ENCODE results near the gene TGIF2.

TGIF2 gene

GRCh38 chr20:36574366-36575135 is 1.2 kb downstream of the TGIF2 start:
- TF ChIP-seq FOXK2 (IDR thresholded peaks at IDR 0.05) = no peak
- no peak for TF ChIP-seq BHLHE40 (IDR thresholded peaks at IDR 0.05; ENCODE audit: borderline replicate concordance)
- no peak for TF ChIP-seq SUZ12 (IDR thresholded peaks at IDR 0.05)
- no peak for TF ChIP-seq HDGF (IDR thresholded peaks at IDR 0.05; ENCODE audit: borderline replicate concordance)
- TF ChIP-seq ARNT (IDR thresholded peaks at IDR 0.05) = no peak
- TF ChIP-seq CTBP1 (IDR thresholded peaks at IDR 0.05; ENCODE audit: borderline replicate concordance) = 0 out of 2 replicates have a peak, but pooled peaks have one; percentile 12
- TF ChIP-seq ELF4 (IDR thresholded peaks at IDR 0.05) = no peak
- no peak for TF ChIP-seq PKNOX1 (IDR thresholded peaks at IDR 0.05)
- no peak for TF ChIP-seq ZNF384 (IDR thresholded peaks at IDR 0.05)
- peak; percentile 91 for TF ChIP-seq L3MBTL2 (conservative IDR thresholded peaks at IDR 0.05)
- TF ChIP-seq TARDBP (IDR thresholded peaks at IDR 0.05) = peak; percentile 47; the same call in 1 of the 2 replicates
- no peak for TF ChIP-seq SP1 (IDR thresholded peaks at IDR 0.05)
- POLR2A ChIA-PET = interaction anchor here (1.5 to 4.0 kb wide), 4 partner anchors 10 to 31 kb away, joined by 3 to 29 read pairs (median 12); partner anchors contain the start of gene RAB5IF
- CTCF ChIA-PET = interaction anchor here (0.9 to 1.0 kb wide), 2 partner anchors 16 to 180 kb away, joined by 3 read pairs; no protein-coding TSS in a partner anchor
- DNase-seq (ENCODE audit: extremely low spot score) = peak; percentile 47

- ChIA-PET POLR2A (interaction anchor here (0.8 to 4.0 kb wide), 4 partner anchors 9 to 30 kb away, joined by 3 to 15 read pairs (median 6); partner anchors contain the start of gene RAB5IF), CTCF (interaction anchor here (0.8 kb wide), 2 partner anchors 16 to 159 kb away, joined by 3 read pairs; no protein-coding TSS in a partner anchor)
- no peak for TF ChIP-seq TARDBP (IDR thresholded peaks at IDR 0.05)
- no peak for TF ChIP-seq PKNOX1 (IDR thresholded peaks at IDR 0.05)
- TF ChIP-seq BHLHE40 (IDR thresholded peaks at IDR 0.05; ENCODE audit: borderline replicate concordance) = no peak
- TF ChIP-seq NFRKB (IDR thresholded peaks at IDR 0.05) = no peak
- no peak for TF ChIP-seq ZNF384 (IDR thresholded peaks at IDR 0.05)
- no peak for TF ChIP-seq LEF1 (IDR thresholded peaks at IDR 0.05; ENCODE audit: borderline replicate concordance)
- TF ChIP-seq ARNT (IDR thresholded peaks at IDR 0.05) = no peak
- no peak for TF ChIP-seq FOXA1 (IDR thresholded peaks at IDR 0.05)
- no peak for TF ChIP-seq ELF4 (IDR thresholded peaks at IDR 0.05)
- TF ChIP-seq FOXM1 (IDR thresholded peaks at IDR 0.05; ENCODE audit: borderline replicate concordance) = no peak
- no peak for TF ChIP-seq SUZ12 (IDR thresholded peaks at IDR 0.05)
- TF ChIP-seq FOXK2 (IDR thresholded peaks at IDR 0.05) = no peak
- no peak for TF ChIP-seq HDGF (IDR thresholded peaks at IDR 0.05; ENCODE audit: borderline replicate concordance)
- no peak for DNase-seq (ENCODE audit: extremely low spot score)
Observed at GRCh38 chr20:36576081-36576445, 2.7 kb downstream of the TGIF2 start.

- CTCF ChIA-PET = no interaction called here
- DNase-seq (ENCODE audit: extremely low spot score) = no peak
- POLR2A ChIA-PET = no interaction called here
- no peak for TF ChIP-seq BHLHE40 (IDR thresholded peaks at IDR 0.05; ENCODE audit: borderline replicate concordance)
Observed at GRCh38 chr20:36578356-36579041, 5.1 kb downstream of the TGIF2 start.

GRCh38 chr20:36579996-36580545 is 6.7 kb downstream of the TGIF2 start:
- ChIA-PET POLR2A (no interaction called here), CTCF (no interaction called here)
- no peak for DNase-seq (ENCODE audit: extremely low spot score)
- TF ChIP-seq ELF4 (IDR thresholded peaks at IDR 0.05) (no peak), SP1 (IDR thresholded peaks at IDR 0.05) (no peak), FOXK2 (IDR thresholded peaks at IDR 0.05) (no peak), ARNT (IDR thresholded peaks at IDR 0.05) (no peak), L3MBTL2 (conservative IDR thresholded peaks at IDR 0.05) (no peak), FOXM1 (IDR thresholded peaks at IDR 0.05; ENCODE audit: borderline replicate concordance) (no peak), SUZ12 (IDR thresholded peaks at IDR 0.05) (no peak), TARDBP (IDR thresholded peaks at IDR 0.05) (no peak), BHLHE40 (IDR thresholded peaks at IDR 0.05; ENCODE audit: borderline replicate concordance) (no peak)

GRCh38 chr20:36582322-36582721 is 8.9 kb downstream of the TGIF2 start:
- ChIA-PET POLR2A (no interaction called here), CTCF (no interaction called here)
- TF ChIP-seq NFRKB (IDR thresholded peaks at IDR 0.05) (no peak), TARDBP (IDR thresholded peaks at IDR 0.05) (no peak), FOXA1 (IDR thresholded peaks at IDR 0.05) (no peak), PKNOX1 (IDR thresholded peaks at IDR 0.05) (no peak), BHLHE40 (IDR thresholded peaks at IDR 0.05; ENCODE audit: borderline replicate concordance) (no peak), SP1 (IDR thresholded peaks at IDR 0.05) (no peak), ELF4 (IDR thresholded peaks at IDR 0.05) (no peak), ZNF384 (IDR thresholded peaks at IDR 0.05) (no peak), SUZ12 (IDR thresholded peaks at IDR 0.05) (no peak), HDGF (IDR thresholded peaks at IDR 0.05; ENCODE audit: borderline replicate concordance) (no peak), ARNT (IDR thresholded peaks at IDR 0.05) (no peak), FOXM1 (IDR thresholded peaks at IDR 0.05; ENCODE audit: borderline replicate concordance) (no peak), L3MBTL2 (conservative IDR thresholded peaks at IDR 0.05) (no peak)
- DNase-seq (ENCODE audit: extremely low spot score) = no peak

GRCh38 chr20:36582821-36583220 is 9.4 kb downstream of the TGIF2 start:
- no peak for DNase-seq (ENCODE audit: extremely low spot score)
- ChIA-PET CTCF (no interaction called here), POLR2A (interaction anchor here (4.3 kb wide), 1 partner anchor 8 kb away, joined by 15 read pairs; the partner anchor contains the start of gene TGIF2)
- TF ChIP-seq TARDBP (IDR thresholded peaks at IDR 0.05) = no peak
- no peak for TF ChIP-seq CTBP1 (IDR thresholded peaks at IDR 0.05; ENCODE audit: borderline replicate concordance)

All from HEK293T (cell line).